Sigmoid colon (tissue), 7 donors: Measurements from ENCODE around the gene KATNB1. TPM values are rescaled to one million over a fixed set of nuclear protein-coding genes. Genes with fewer than 3 reads are reported as not detected.
A peak's percentile ranks its signal among the peaks of the same experiment; 100 is the strongest.

Experiments used
- DNase-seq: peaks from one replicate; pipeline ENCODE4 v3.0.0-alpha.2; 2019
- H3K27ac ChIP-seq, 4 donors: fragments of 200-600 bp; sonication (generic); one replicate each; pipeline ENCODE4 v1.5.1; 2016 to 2019; ENCODE audit warnings: mild to moderate bottlenecking in 1 of 4
- H3K27me3 ChIP-seq, 3 donors: fragments of 200-600 bp; sonication (generic); one replicate each; pipeline ENCODE4 v1.5.1; 2019; ENCODE audit warnings: mild to moderate bottlenecking in 1 of 3
- H3K36me3 ChIP-seq, 4 donors: fragments of 200-600 bp; sonication (generic); one replicate each; pipeline ENCODE4 v1.5.1; 2016 to 2019
- H3K4me1 ChIP-seq, 4 donors: fragments of 200-600 bp; sonication (generic); one replicate each; pipeline ENCODE4 v1.5.1; 2017 to 2019
- H3K4me3 ChIP-seq, 4 donors: fragments of 200-600 bp; sonication (generic); one replicate each; pipeline ENCODE4 v1.5.1; 2017 to 2019; ENCODE audit warnings: mild to moderate bottlenecking in 2 of 4, moderate library complexity in 1 of 4
- H3K9me3 ChIP-seq, 4 donors: fragments of 200-600 bp in 3 of 4; sonication (generic) in 3 of 4; one replicate each; pipeline versions ENCODE4 v1.5.1 to v1.6.1; 2013 to 2019
- CTCF ChIP-seq, 4 experiments: fragments of 450-650 bp in 3 of 4; fragments of 200-600 bp in 1 of 4; IDR thresholded peaks; one replicate each; pipeline ENCODE4 v1.5.1; 2016 to 2019; ENCODE audit warnings: antibody characterized with exemption in 4 of 4, mild to moderate bottlenecking in 3 of 4, moderate library complexity in 2 of 4
- EP300 ChIP-seq, 4 donors: sonication (generic); formaldehyde crosslinking; IDR thresholded peaks; one replicate each; pipeline ENCODE4 v1.6.1; 2017; ENCODE audit warnings: antibody characterized with exemption in 4 of 4
- POLR2A ChIP-seq, 2 donors: fragments of 450-650 bp; IDR thresholded peaks; one replicate each; pipeline ENCODE4 v1.6.1; 2016; ENCODE audit warnings: antibody characterized with exemption in 2 of 2, mild to moderate bottlenecking in 2 of 2, moderate library complexity in 2 of 2
- POLR2AphosphoS5 ChIP-seq, 4 donors: sonication (generic); formaldehyde crosslinking; IDR thresholded peaks; one replicate each; pipeline ENCODE4 v1.6.1; 2017; ENCODE audit warnings: antibody characterized with exemption in 4 of 4
- WGBS, 2 donors: extraction: QIAGEN DNeasy Blood & Tissue Kit; methylation state at CpG; one replicate each; pipeline ENCODE4 v1.1.7; 2013; 5-methylcytosine and 5-hydroxymethylcytosine counted together
- intact Hi-C: fragments of 100-400 bp; cut with DNase I; formaldehyde crosslinking; loops from one replicate; pipeline ENCODE4 v1.15.1; 2023
- polyA plus RNA-seq, 3 donors: library from polyadenylated mRNA; stranded (reverse); fragments of 200-250 nt; gene quantifications; one replicate each; pipeline ENCODE4 v1.2.3, GENCODE V29; 2013
- total RNA-seq, 4 donors: library from RNA; depleted of rRNA; stranded (reverse); fragments of >200 nt; gene quantifications; one replicate each; pipeline ENCODE4 v1.1.0, GENCODE V29; 2016
- donor health status: healthy with polysubstance abuse.
- donor health status: Bipolar disorder and iron deficiency.
- donor health status: healthy.

KATNB1 gene
- total and polyA plus RNA-seq, 7 donors = 4.3 to 18.6 (median 10.2) TPM

- H3K36me3 ChIP-seq = peaks cover 2 to 50% (median 26%) of the 10 kb centered on the region in 4 donors
- 92 to 94% methylated on average over 10 of the region's 10 CpGs for WGBS, 2 donors
Measured at GRCh38 chr16:57785385-57785784, 49.8 kb downstream of the KATNB1 start.

GRCh38 chr16:57785924-57786323 lies 50.4 kb downstream of the KATNB1 start:
- Histone ChIP-seq H3K9me3 (no peaks in the 10 kb centered on the region), H3K36me3 (peaks cover 5 to 55% (median 29%) of the 10 kb centered on the region in 4 donors)
- intact Hi-C loops = no loop called here

More at GRCh38 chr16:57785385-57785784, 49.8 kb downstream of the KATNB1 start:
- peaks cover 0 to 15% (median 14%) of the 10 kb centered on the region in 4 donors for H3K4me1 ChIP-seq
- no peak overlapping the region for H3K4me3 ChIP-seq
- TF ChIP-seq CTCF (IDR thresholded peaks at IDR 0.05) = no peak
- TF ChIP-seq POLR2AphosphoS5 (IDR thresholded peaks at IDR 0.05) = no peak
- no peak for TF ChIP-seq EP300 (IDR thresholded peaks at IDR 0.05)
- TF ChIP-seq POLR2A (IDR thresholded peaks at IDR 0.05) = no peak
- H3K27ac ChIP-seq = no peak overlapping the region
- intact Hi-C loops = no loop called here
- no peak for DNase-seq
- no peaks in the 10 kb centered on the region for H3K27me3 ChIP-seq
- no peaks in the 10 kb centered on the region for H3K9me3 ChIP-seq

GRCh38 chr16:57786632-57787518 lies 51.3 kb downstream of the KATNB1 start:
- peak; percentile 90 for DNase-seq
- Histone ChIP-seq H3K27ac (peak overlapping the region; percentile 18 to 59 (median 32)), H3K9me3 (no peaks in the 10 kb centered on the region), H3K27me3 (no peaks in the 10 kb centered on the region), H3K36me3 (peaks cover 5 to 62% (median 26%) of the 10 kb centered on the region in 4 donors), H3K4me1 (peaks cover 0 to 15% (median 14%) of the 10 kb centered on the region in 4 donors), H3K4me3 (no peak overlapping the region)
- 64 to 80% methylated on average over 26 of the region's 26 CpGs for WGBS, 2 donors
- intact Hi-C loops = no loop called here
- TF ChIP-seq POLR2AphosphoS5 (IDR thresholded peaks at IDR 0.05) (peak in 1 of 4 donors; percentile 43), CTCF (IDR thresholded peaks at IDR 0.05) (no peak)

More at GRCh38 chr16:57785924-57786323, 50.4 kb downstream of the KATNB1 start:
- Histone ChIP-seq H3K27ac (no peak overlapping the region), H3K4me1 (peaks cover 0 to 15% (median 14%) of the 10 kb centered on the region in 4 donors), H3K27me3 (no peaks in the 10 kb centered on the region), H3K4me3 (no peak overlapping the region)
- no peak for TF ChIP-seq POLR2AphosphoS5 (IDR thresholded peaks at IDR 0.05)
- TF ChIP-seq CTCF (IDR thresholded peaks at IDR 0.05) = no peak
- TF ChIP-seq POLR2A (IDR thresholded peaks at IDR 0.05) = no peak
- TF ChIP-seq EP300 (IDR thresholded peaks at IDR 0.05) = no peak
- 90 to 91% methylated on average over 8 of the region's 8 CpGs for whole genome bisulfite sequencing, 2 donors
- DNase-seq = no peak

GRCh38 chr16:57787519-57787905 lies 51.9 kb downstream of the KATNB1 start:
- H3K27ac ChIP-seq = peak overlapping the region; percentile 18 to 59 (median 32)
- intact Hi-C loops = no loop called here
- H3K36me3 ChIP-seq = peaks cover 5 to 68% (median 26%) of the 10 kb centered on the region in 4 donors
- H3K4me3 ChIP-seq = no peak overlapping the region
- H3K27me3 ChIP-seq = no peaks in the 10 kb centered on the region
- H3K4me1 ChIP-seq = peaks cover 0 to 15% (median 14%) of the 10 kb centered on the region in 4 donors
- no peak for TF ChIP-seq CTCF (IDR thresholded peaks at IDR 0.05)
- no peak for TF ChIP-seq EP300 (IDR thresholded peaks at IDR 0.05)
- TF ChIP-seq POLR2AphosphoS5 (IDR thresholded peaks at IDR 0.05) = no peak
- no peak for TF ChIP-seq POLR2A (IDR thresholded peaks at IDR 0.05)
- DNase-seq = no peak
- 68 to 82% methylated on average over 8 of the region's 8 CpGs for WGBS, 2 donors
- H3K9me3 ChIP-seq = no peaks in the 10 kb centered on the region
